PC-3 (cell line): Measurements from ENCODE around the gene LRBA.

ENCODE experiments used
- CTCF ChIP-seq: fragments of 300-600 bp; sonication (generic); conservative IDR thresholded peaks from 2 replicates; pipeline ENCODE4 v1.5.1; 2017; ENCODE audit warnings: antibody characterized with exemption, low read depth, mild to moderate bottlenecking, low read length
- EZH2 ChIP-seq: fragments of 300-600 bp; sonication (generic); IDR thresholded peaks from one replicate; pipeline ENCODE4 v1.6.1; 2017; ENCODE audit warnings: antibody characterized with exemption, mild to moderate bottlenecking, low read length; ENCODE audit not compliant: unreplicated experiment
- EZH2phosphoT487 ChIP-seq: fragments of 300-600 bp; sonication (generic); IDR thresholded peaks from 2 replicates; pipeline ENCODE4 v1.6.1; 2018; ENCODE audit warnings: mild to moderate bottlenecking, antibody characterized with exemption, low read length, borderline replicate concordance

- TF ChIP-seq CTCF (no peak), EZH2 (no peak), EZH2phosphoT487 (no peak)
These were observed 753.5 kb downstream of the LRBA start for GRCh38 chr4:150261571-150261970.
